ENCODE measurements around the gene MEG3.

The MEG3 gene

DNA sequence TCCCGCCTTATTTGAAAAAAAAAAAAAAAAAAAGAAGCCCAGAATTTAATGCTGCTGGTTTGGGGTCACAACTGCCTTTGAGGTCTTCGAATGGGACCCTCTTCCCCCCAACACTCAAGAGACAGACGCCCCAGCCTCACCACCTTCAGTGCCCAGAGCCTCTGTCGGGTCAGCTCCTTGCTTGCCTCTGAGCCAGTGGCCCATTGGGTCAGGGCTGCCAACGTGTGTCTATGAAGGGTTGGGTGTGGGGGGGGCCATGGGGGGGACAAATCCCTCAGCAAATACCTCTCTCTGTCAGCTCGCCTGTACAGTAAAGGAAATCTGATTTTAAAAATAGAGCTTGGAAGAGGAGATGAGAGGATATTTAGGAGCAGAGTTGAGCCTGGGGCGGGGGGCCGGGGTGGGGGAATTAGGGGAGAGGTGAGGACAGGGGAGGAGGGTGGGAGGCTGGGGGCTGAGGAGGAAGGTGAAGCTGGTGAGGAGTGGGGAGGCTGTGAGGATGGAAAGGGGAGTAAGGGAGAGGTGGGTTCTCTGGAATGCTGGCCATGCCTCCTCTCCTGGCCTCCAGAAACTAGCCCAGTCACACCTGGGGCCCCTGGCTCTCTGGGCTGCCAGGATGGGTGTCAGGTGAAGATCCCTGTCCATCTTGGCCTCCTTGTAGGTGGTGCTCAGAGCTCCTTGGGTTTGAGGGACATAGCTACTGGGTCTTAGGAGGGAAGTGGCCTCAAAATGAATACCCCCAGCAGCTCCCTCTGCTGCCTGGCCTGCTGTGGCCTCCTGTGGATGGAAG, 64.3 kb downstream of the MEG3 start:
- Mint-ChIP-seq H3K27me3 (ENCODE audit: low read depth) (peaks cover 13% of the 10 kb centered on the region), H3K4me1 (peaks cover 74% of the 10 kb centered on the region), H3K9me3 (peaks cover 4% of the 10 kb centered on the region), H3K4me3 (peak overlapping the region in 1 of 3 experiments; percentile 53), H3K36me3 (ENCODE audit: low read depth) (no peaks in the 10 kb centered on the region), H3K27ac (peak overlapping the region in 1 of 3 experiments; percentile 89)
- TF ChIP-seq, protein P1, sequence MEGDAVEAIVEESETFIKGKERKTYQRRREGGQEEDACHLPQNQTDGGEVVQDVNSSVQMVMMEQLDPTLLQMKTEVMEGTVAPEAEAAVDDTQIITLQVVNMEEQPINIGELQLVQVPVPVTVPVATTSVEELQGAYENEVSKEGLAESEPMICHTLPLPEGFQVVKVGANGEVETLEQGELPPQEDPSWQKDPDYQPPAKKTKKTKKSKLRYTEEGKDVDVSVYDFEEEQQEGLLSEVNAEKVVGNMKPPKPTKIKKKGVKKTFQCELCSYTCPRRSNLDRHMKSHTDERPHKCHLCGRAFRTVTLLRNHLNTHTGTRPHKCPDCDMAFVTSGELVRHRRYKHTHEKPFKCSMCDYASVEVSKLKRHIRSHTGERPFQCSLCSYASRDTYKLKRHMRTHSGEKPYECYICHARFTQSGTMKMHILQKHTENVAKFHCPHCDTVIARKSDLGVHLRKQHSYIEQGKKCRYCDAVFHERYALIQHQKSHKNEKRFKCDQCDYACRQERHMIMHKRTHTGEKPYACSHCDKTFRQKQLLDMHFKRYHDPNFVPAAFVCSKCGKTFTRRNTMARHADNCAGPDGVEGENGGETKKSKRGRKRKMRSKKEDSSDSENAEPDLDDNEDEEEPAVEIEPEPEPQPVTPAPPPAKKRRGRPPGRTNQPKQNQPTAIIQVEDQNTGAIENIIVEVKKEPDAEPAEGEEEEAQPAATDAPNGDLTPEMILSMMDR (IDR thresholded peaks at IDR 0.05; ENCODE audit: unreplicated experiment in 3 of 3) = no peak

DNA sequence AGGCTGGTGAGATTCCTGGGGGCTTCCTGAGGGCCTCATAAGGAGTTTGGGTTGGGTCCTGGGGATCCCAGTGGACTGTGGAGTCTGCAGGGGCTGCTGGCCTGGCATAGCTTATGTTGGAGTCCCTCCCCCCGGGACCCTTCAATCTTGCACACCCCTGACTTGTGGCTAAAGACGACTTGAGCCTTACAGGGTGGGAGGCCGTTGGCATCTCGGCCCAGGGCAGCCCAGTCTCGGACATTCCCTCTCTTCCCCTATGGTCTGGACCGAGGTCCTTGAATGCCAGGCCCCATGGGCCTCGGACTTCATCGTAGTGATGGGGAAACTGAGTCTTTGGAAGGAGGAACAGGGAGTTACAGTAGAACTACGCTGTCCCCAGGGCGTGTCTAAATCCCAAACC, 65.1 kb downstream of the MEG3 start:
- Mint-ChIP-seq H3K27ac (no peak overlapping the region), H3K4me1 (peaks cover 72% of the 10 kb centered on the region), H3K36me3 (ENCODE audit: low read depth) (no peaks in the 10 kb centered on the region), H3K4me3 (no peak overlapping the region), H3K27me3 (ENCODE audit: low read depth) (peaks cover 16% of the 10 kb centered on the region), H3K9me3 (no peaks in the 10 kb centered on the region)
- TF ChIP-seq, protein P1 (IDR thresholded peaks at IDR 0.05; ENCODE audit: unreplicated experiment in 3 of 3) = no peak

DNA sequence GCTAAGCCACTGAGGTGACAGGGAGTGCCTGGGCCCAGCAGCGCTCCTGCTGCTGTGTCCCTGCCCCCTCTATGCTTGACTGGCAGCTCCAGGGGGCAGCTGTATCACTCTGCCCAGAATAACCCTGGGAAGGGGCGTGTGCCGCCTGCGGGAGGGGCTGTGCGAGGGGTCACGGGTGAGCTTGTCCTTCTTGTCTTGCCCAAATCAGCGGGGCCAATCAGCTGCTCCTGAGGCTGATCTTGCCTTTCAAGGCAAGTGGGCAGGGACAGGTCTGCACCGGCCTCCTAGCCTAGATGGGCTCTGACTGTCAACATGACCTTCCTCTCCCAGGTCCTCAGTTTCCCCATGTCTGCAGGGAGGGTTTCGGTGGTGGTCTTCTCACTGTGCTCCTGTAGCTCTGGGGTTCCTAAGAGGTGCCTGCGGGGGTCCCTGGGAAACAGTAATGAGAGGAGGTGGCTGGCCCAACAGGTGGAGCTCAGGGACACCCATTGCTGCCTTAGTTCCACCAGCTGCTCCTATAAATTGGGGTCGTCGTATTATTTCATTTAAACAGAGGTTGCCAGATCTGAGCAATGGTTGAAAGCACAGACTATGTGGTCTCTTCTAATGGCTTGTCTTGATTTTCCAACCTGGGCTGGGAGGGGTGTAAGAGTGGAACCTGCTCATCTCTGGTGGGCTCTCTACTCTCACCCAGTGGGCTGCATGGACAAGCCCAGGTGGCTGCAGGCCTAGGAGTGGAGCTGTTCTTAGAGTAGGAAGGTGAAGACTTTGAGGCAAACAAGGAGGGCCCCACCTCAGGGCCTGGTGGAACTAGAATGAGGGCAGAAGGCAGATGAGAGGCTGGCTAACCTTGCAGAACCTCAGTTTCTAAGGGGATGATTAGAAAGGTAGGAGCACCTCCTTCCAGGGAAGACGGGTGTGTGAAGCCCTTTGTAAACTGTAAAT, 65.9 kb downstream of the MEG3 start:
- H3K27ac Mint-ChIP-seq = peak overlapping the region in 2 of 3 experiments; percentile 62 to 74
- no peaks in the 10 kb centered on the region for H3K36me3 Mint-ChIP-seq (ENCODE audit: low read depth)

DNA sequence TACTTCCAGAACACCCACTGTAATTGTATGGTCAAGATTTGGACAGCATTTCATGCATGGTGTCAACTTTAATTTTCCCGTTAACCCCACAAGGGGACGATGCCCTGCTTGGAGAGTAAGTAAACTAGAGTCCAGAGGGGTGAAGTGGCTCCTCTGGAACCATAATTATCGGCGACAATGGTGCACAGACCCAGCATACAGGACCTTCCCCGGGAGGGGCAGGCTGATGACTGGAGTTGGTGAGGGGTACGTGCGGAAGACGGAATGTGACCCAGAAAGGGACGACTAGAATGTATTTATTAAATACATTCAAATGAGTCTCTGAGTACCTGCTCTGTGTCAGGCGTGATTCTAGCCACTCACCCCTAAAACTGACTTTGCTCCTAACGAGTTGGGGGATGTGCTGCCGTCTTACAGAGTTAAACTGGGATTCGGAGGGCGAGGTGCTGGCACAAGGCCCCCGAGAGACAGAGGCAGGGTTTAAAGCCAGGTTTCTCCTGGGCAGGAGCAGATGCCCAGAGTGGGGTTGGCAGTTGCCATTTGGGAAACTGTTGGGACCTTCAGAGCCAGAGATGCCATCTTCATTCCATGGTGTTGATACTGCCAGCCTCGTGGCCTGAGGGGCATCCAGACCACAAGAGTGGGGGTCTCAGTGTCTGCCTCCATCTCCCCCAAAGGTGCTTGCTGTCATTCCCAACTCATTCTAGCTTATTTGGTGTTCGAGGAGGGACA, 66.7 kb downstream of the MEG3 start:
- Mint-ChIP-seq H3K27ac (peak overlapping the region in 2 of 3 experiments; percentile 62 to 74), H3K4me1 (peaks cover 75% of the 10 kb centered on the region), H3K36me3 (ENCODE audit: low read depth) (no peaks in the 10 kb centered on the region), H3K4me3 (peak overlapping the region in 1 of 3 experiments; percentile 46), H3K27me3 (ENCODE audit: low read depth) (peaks cover 23% of the 10 kb centered on the region), H3K9me3 (no peaks in the 10 kb centered on the region)
- TF ChIP-seq, protein P1 (IDR thresholded peaks at IDR 0.05; ENCODE audit: unreplicated experiment in 3 of 3) = no peak

More for the DNA sequence above, 65.9 kb downstream of the MEG3 start:
- Mint-ChIP-seq H3K27me3 (ENCODE audit: low read depth) (peaks cover 19% of the 10 kb centered on the region), H3K4me3 (peak overlapping the region in 1 of 3 experiments; percentile 46), H3K9me3 (no peaks in the 10 kb centered on the region), H3K4me1 (peaks cover 74% of the 10 kb centered on the region)
- TF ChIP-seq, protein P1 (IDR thresholded peaks at IDR 0.05; ENCODE audit: unreplicated experiment in 3 of 3) = no peak

DNA sequence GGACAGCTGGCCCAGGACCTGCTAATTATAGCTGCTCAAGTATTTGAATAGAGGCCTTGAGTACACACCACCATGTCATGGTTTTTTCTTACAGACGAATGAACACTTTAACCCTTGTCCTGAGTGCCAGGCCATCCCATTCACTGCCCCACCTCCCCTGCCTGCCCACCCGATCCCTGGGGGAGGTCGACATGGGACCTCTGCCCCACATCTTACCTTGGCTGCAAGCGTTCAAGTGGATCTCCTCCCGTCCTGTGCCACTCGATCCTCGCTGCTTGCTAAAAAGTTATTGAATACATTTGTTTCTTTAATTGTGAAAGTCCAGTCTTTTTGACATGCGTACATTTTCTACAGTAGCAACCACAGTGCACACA, 67.3 kb downstream of the MEG3 start:
- peaks cover 23% of the 10 kb centered on the region for H3K27me3 Mint-ChIP-seq (ENCODE audit: low read depth)
- no peaks in the 10 kb centered on the region for H3K36me3 Mint-ChIP-seq (ENCODE audit: low read depth)
- peaks cover 75% of the 10 kb centered on the region for H3K4me1 Mint-ChIP-seq
- TF ChIP-seq, protein P1 (IDR thresholded peaks at IDR 0.05; ENCODE audit: unreplicated experiment in 3 of 3) = no peak
- peak overlapping the region; percentile 18 to 62 (median 41) for H3K27ac Mint-ChIP-seq
- peak overlapping the region in 1 of 3 experiments; percentile 46 for H3K4me3 Mint-ChIP-seq
- no peaks in the 10 kb centered on the region for H3K9me3 Mint-ChIP-seq
